ENCODE results near the gene PCF11. TPM values are rescaled to one million over a fixed set of nuclear protein-coding genes. Genes with fewer than 3 reads are reported as not detected.

The PCF11 gene
- total RNA-seq, 4 donors from 2014 or later: 53.1 to 153 (median 75.3) TPM

GRCh38 chr11:83221694-83222093 is 64.8 kb downstream of the PCF11 start:
- no peaks in the 10 kb centered on the region for H3K36me3 ChIP-seq
- no peak for DNase-seq
- no peaks in the 10 kb centered on the region for H3K9me3 ChIP-seq
- no peak overlapping the region for H3K27ac ChIP-seq
- H3K27me3 ChIP-seq: no peaks in the 10 kb centered on the region
- TF ChIP-seq POLR2A (IDR thresholded peaks at IDR 0.05) (no peak), CTCF (IDR thresholded peaks at IDR 0.05) (no peak)
- no peaks in the 10 kb centered on the region for H3K4me1 ChIP-seq
- no peak overlapping the region for H3K4me3 ChIP-seq

GRCh38 chr11:83222499-83222898 is 65.6 kb downstream of the PCF11 start:
- Histone ChIP-seq H3K27ac (no peak overlapping the region), H3K4me3 (no peak overlapping the region), H3K36me3 (no peaks in the 10 kb centered on the region), H3K4me1 (no peaks in the 10 kb centered on the region), H3K27me3 (no peaks in the 10 kb centered on the region), H3K9me3 (no peaks in the 10 kb centered on the region)
- DNase-seq: no peak
- TF ChIP-seq POLR2A (IDR thresholded peaks at IDR 0.05): no peak
- no peak for TF ChIP-seq CTCF (IDR thresholded peaks at IDR 0.05)

GRCh38 chr11:83223457-83223856 is 66.5 kb downstream of the PCF11 start:
- no peaks in the 10 kb centered on the region for H3K9me3 ChIP-seq
- H3K27ac ChIP-seq: no peak overlapping the region
- H3K4me1 ChIP-seq: no peaks in the 10 kb centered on the region
- no peak overlapping the region for H3K4me3 ChIP-seq
- DNase-seq: no peak
- no peaks in the 10 kb centered on the region for H3K36me3 ChIP-seq
- TF ChIP-seq CTCF (IDR thresholded peaks at IDR 0.05) (no peak), POLR2A (IDR thresholded peaks at IDR 0.05) (no peak)
- H3K27me3 ChIP-seq: no peaks in the 10 kb centered on the region

GRCh38 chr11:83235825-83236224 is 78.9 kb downstream of the PCF11 start:
- H3K36me3 ChIP-seq: no peaks in the 10 kb centered on the region
- H3K27ac ChIP-seq: no peak overlapping the region
- no peak for TF ChIP-seq CTCF (IDR thresholded peaks at IDR 0.05)
- H3K9me3 ChIP-seq: no peaks in the 10 kb centered on the region
- H3K4me1 ChIP-seq: no peaks in the 10 kb centered on the region
- DNase-seq: no peak
- no peaks in the 10 kb centered on the region for H3K27me3 ChIP-seq
- no peak overlapping the region for H3K4me3 ChIP-seq

Small RNA genes lying within 50 kb of the gene (small RNA-seq; reads per million reads assigned to genes)
- gene AP000873.5: 0 reads per million in 2 donors

Other genes starting within 250 kb of the PCF11 start
- gene RAB30, start 85.2 kb upstream of the PCF11 start, total RNA-seq: 10 to 100 TPM in 2 of 4 donors, 1 to 10 TPM in 2; 3.4 to 54.8 (median 11.5) TPM
- gene ANKRD42, start 36.6 kb downstream of the PCF11 start, total RNA-seq: 10 to 100 TPM in 2 of 4 donors, 1 to 10 TPM in 2; 3.6 to 27.2 (median 9.8) TPM
- 10 to 100 TPM; 31.8 to 54.5 (median 34.0) TPM for gene CCDC90B, start 129.2 kb downstream of the PCF11 start, total RNA-seq

All from Peyer's patch (tissue), 4 donors.